HG03354 (cell line): ENCODE results near the gene GPR35.
"Not testable (repeated sequence)": the region's sequence is repeated elsewhere in the genome, so short reads cannot be mapped to it uniquely, and the experiment has no call there.

Experiments used
- ATAC-seq: cut with Tn5 transposase; IDR thresholded peaks from one replicate; pipeline ENCODE4 v1.9.1; 2021; ENCODE audit warnings: mild to moderate bottlenecking; ENCODE audit not compliant: unreplicated experiment, poor library complexity, severe bottlenecking

Gene GPR35

GRCh38 chr2:240600451-240600961 lies 24.8 kb upstream of the GPR35 start:
- no peak for ATAC-seq

- ATAC-seq, result no peak
These were observed 24.0 kb upstream of the GPR35 start for GRCh38 chr2:240601061-240601830.

GRCh38 chr2:240601831-240602160 lies 23.5 kb upstream of the GPR35 start:
- ATAC-seq, result no peak

DNA sequence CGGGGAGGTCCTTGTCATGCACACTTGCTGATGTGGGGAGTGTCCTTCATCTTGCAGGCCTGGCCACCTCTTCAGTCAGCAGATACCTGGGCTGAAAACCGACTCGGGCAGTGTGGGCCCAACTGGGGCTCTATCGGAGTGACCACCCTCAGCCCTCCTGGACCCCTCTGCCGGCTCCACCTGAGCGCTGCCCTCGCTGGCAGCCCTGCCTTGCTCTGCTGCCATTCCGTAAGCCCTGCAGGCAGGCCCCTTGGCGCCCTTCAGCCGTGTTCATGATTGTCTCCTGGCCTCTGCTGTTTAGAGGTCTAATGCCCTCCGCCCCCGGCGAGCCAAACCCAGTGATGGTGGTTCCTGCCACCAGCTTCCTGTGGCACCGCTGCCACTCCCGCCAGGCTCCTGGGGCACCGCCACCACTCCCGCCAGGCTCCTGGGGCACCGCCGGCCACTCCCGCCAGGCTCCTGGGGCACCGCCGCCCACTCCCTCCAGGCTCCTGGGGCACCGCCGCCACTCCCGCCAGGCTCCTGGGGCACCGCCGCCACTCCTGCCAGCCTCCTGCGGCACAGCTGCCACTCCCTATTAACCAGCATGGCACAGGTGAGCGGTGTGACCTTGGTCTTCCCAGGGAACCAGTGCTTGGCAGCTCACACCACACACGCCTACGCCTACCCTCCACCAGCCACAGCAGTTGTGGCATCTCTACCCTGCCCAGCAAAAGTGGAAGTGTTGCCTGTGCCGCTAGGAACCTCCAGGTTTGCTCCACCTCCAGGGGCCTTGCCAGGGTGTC lies 22.8 kb upstream of the GPR35 start:
- ATAC-seq, result no peak

DNA sequence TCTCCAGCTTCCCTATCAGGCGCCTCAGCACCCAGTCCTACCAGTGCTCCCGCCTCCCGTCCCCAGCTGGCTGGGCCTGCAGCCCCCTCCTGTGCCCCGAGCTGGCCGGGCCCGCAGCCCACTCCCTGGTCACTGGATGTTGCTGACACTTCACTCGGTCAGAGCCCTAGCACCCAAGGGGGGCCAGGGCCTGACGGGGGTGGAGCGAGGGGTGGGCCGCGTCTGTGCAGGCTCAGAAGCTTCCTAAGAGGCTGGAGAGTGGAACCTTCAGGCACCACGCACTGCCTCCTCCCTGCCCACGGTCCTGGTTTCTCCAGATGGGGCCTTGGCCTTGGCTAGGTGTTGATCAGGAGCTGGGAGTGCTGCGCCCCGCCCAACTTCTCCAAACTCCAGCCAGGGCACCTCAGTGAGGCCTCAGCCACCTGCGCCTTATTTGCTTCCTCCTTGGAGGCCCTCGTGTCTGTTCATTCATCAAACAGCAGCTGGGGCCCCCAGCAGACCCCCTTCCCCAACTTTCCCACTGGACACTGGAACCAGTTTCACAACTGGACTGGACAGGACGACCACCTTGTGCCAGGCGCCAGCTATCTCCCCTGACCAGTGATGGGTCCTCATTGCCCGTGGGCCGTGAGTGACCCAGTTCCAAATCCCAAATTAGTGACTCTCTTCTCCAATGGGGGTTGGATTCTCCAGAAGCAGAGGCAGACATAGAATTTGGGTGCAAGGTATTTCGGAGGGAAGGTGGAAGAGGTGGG lies 22.0 kb upstream of the GPR35 start:
- no peak for ATAC-seq

- no peak for ATAC-seq
These were observed 21.4 kb upstream of the GPR35 start for GRCh38 chr2:240603846-240604245.

GRCh38 chr2:240604291-240604938 lies 20.9 kb upstream of the GPR35 start:
- no peak for ATAC-seq

DNA sequence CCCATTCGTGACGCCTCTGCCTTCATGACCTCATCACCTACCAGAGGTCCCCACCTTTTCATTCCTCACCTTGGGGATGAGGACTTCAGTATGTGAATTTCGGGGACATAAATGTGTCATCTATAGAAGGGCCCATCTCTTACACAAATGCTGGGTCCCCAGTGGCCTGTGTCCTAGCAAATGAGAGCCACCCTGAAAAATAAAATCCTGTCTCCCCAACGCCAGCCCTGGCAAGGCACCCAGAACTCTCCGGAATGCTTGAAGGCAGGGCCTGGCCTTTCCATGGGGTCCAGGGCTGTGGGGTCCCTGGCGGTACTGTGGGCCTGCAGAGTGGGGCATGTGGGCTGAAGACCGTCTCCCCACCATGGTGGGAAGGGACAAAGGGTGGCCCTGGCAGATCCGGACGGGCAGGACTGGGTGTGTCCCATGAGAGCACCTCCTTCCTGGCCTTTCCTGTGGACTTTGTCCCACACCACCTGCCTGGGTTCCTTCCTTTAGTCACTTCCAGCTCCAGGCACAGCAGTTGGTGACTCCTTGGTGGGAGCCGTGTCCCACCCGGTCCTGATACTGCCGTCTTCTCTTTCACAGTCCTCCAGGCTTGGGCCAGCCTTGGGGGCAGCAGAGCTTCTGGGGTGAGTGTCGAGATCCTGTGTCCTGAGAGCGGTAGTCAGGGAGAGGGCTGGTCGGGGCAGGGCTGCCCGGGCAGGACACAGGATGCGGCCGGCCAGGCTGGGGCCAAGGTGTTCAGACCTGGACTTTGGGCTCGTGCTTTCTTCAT lies 20.2 kb upstream of the GPR35 start:
- ATAC-seq, result no peak

GRCh38 chr2:240605867-240606743 lies 19.2 kb upstream of the GPR35 start:
- ATAC-seq, result no peak

- ATAC-seq, result no peak
These were observed 13.6 kb upstream of the GPR35 start for GRCh38 chr2:240611601-240612210.

DNA sequence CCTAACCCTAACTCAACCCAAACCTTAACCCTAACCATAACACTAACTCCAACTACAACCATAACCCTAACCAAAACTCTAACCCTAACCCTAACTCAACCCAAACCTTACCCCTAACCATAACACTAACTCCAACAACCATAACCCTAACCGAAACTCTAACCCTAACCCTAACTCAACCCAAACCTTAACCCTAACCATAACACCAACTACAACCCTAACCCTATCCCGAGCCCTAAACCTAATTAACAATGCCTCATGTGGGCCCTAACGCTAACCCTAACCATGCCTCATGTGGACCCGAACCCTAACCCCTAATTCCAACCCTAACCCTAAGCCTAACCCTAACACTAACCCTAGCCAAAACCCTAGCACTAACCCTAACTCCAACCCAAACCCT lies 11.5 kb upstream of the GPR35 start:
- no peak for ATAC-seq

DNA sequence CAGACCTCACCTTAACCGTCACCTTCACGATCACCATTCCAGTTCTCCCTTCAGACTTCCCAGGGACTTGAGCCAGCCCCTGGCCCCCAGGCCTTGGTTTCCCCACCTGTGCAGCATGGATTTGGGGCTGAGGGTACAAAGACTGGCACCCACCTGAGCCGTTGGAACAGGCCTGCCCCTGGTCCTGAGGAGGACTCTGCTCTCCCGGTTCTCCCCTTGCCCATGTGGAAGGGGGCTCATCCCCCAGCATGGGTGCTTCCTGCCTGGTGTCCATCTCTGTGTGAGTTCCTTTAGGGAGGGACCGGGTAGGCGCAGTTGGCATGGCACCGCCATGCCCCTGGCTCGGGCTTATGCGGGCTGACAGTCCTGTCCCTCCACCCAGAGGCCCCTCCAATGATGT lies 10.9 kb upstream of the GPR35 start:
- ATAC-seq, result no peak

GRCh38 chr2:240615396-240615795 lies 9.9 kb upstream of the GPR35 start:
- ATAC-seq, result no peak

GRCh38 chr2:240615820-240616547 lies 9.3 kb upstream of the GPR35 start:
- no peak for ATAC-seq

DNA sequence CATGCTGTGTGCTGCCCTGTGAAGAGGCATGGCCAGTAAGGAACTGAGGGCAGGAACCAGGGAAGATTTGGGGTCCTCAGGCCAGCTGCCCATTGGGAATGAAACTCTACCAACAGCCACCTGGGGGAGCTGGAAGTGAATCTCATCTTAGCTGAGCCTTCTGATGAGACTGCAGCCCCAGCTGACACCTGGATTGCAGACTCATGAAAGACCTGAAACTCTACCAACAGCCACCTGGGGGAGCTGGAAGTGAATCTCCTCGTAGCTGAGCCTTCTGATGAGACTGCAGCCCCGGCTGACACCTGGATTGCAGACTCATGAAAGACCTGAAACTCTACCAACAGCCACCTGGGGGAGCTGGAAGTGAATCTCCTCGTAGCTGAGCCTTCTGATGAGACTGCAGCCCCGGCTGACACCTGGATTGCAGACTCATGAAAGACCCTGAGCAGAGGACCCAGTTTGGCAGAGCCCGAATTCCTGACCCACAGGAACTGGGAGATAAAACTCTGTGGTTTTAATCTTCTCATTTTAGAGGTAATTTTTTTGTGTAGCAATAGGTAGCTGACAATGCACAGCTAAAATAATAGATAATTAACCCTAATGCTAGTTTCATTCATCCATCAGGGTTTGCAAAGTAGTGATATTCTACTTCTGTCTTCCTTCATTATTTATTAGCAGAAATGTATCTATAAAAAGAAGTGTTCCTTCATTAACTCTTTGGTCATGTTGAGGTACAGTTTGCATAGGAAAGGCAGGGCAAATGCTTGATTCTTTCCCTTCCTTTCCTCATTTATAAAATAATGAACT lies 8.2 kb upstream of the GPR35 start:
- not testable (repeated sequence) for ATAC-seq

GRCh38 chr2:240618776-240619175 lies 6.5 kb upstream of the GPR35 start:
- ATAC-seq, result no peak
